Kidney (tissue), 14 donors: ENCODE results near the gene PPP1R15A. TPM values are rescaled to one million over a fixed set of nuclear protein-coding genes. Genes with fewer than 3 reads are reported as not detected.

Source experiments
- DNase-seq, 5 donors: peaks; one replicate each; pipeline ENCODE4 v3.0.0-alpha.2; 2013 to 2020
- FAIRE-seq: peaks from 2 replicates; lab custom pipeline; 2012; peaks lifted over from hg19 to GRCh38; lab: Jason Lieb, UNC
- H3K27ac ChIP-seq, 2 donors: one replicate each; pipeline ENCODE4 v1.7.0; 2013; ENCODE audit warnings: low read depth in 2 of 2, low read length in 2 of 2, inconsistent platforms in 1 of 2
- H3K27me3 ChIP-seq: one replicate; pipeline ENCODE4 v1.7.1; 2013; ENCODE audit warnings: low read length, inconsistent platforms; ENCODE audit not compliant: control insufficient read depth, insufficient read depth
- H3K36me3 ChIP-seq, 3 donors: one replicate each; pipeline versions ENCODE4 v1.7.0 to v1.7.1; 2013; ENCODE audit warnings: low read length in 3 of 3, control low read depth in 1 of 3, inconsistent platforms in 1 of 3; ENCODE audit not compliant: insufficient read depth in 3 of 3, control insufficient read depth in 2 of 3
- H3K4me1 ChIP-seq, 3 donors: one replicate each; pipeline versions ENCODE4 v1.7.0 to v1.7.1; 2013; ENCODE audit warnings: low read length in 3 of 3, inconsistent platforms in 1 of 3, low read depth in 1 of 3; ENCODE audit not compliant: control insufficient read depth in 2 of 3, insufficient read depth in 2 of 3
- H3K4me3 ChIP-seq, 3 donors: one replicate each; pipeline versions ENCODE4 v1.7.0 to v1.8.1; 2013; ENCODE audit warnings: low read length in 3 of 3, control low read depth in 1 of 3, inconsistent platforms in 1 of 3
- H3K9ac ChIP-seq, 3 donors: one replicate each; pipeline versions ENCODE4 v1.7.0 to v1.7.1; 2013; ENCODE audit warnings: low read length in 3 of 3, control low read depth in 1 of 3, inconsistent platforms in 1 of 3
- H3K9me3 ChIP-seq, 3 donors: one replicate each; pipeline versions ENCODE4 v1.7.0 to v1.7.1; 2013; ENCODE audit warnings: low read length in 3 of 3, control low read depth in 1 of 3, inconsistent platforms in 1 of 3; ENCODE audit not compliant: control insufficient read depth in 2 of 3, insufficient read depth in 1 of 3
- CTCF ChIP-seq: IDR thresholded peaks from 3 replicates; pipeline ENCODE4 v1.5.1; 2012; ENCODE audit warnings: mild to moderate bottlenecking, moderate library complexity, borderline replicate concordance; ENCODE audit not compliant: insufficient read depth; ENCODE audit errors: extremely low read depth
- intact Hi-C: fragments of 100-400 bp; cut with DNase I; formaldehyde crosslinking; loops from one replicate; pipeline ENCODE4 v1.11.1; 2022
- polyA plus RNA-seq: library from polyadenylated mRNA; stranded (reverse); fragments of 350-450 nt; fragmentation: Illumina TruSeq; extraction: RNeasy Lipid Tissue Mini Kit (QIAGEN cat#74804); gene quantifications from one replicate; pipeline ENCODE4 v1.2.3, GENCODE V29; 2014; ENCODE audit warnings: low read depth, low replicate concordance; ENCODE audit not compliant: insufficient read depth
- total RNA-seq: library from RNA; stranded (reverse); fragmentation: NEBNext Ultra II Directional; extraction: Animal tissue kit (Norgen Biotek cat#: 25700); gene quantifications from one replicate; pipeline ENCODE4 v1.2.1, GENCODE V29; 2021
- donor health status: control.
- donor health status: control.
- donor health status: control.
- donor health status: control.
- donor health status: control.
- donor health status: DM: yes; HTN: yes; CAD: no.
- donor health status: Normal renal cell carcinoma (clear cell type).

Gene PPP1R15A
- total and polyA plus RNA-seq, 2 donors from 2014 or later: 24.7 to 45.1 TPM

- peaks cover 0 to 5% (median 2%) of the 10 kb centered on the region in 3 donors for H3K4me1 ChIP-seq
- TF ChIP-seq CTCF: peak; percentile 84
- peak overlapping the region; percentile 42 to 76 (median 73) for H3K4me3 ChIP-seq
- peak; percentile 92 to 96 (median 94) for DNase-seq
- H3K9ac ChIP-seq: peak overlapping the region; percentile 29 to 91 (median 38)
- intact Hi-C loops: loop anchor here (5.0 kb wide), 1 partner anchor 43 kb away; no protein-coding TSS in a partner anchor
- no peak for FAIRE-seq
- H3K27me3 ChIP-seq: no peaks in the 10 kb centered on the region
- no peaks in the 10 kb centered on the region for H3K9me3 ChIP-seq
- H3K27ac ChIP-seq: peak overlapping the region; percentile 72 to 95
- peaks cover 0 to 8% (median 2%) of the 10 kb centered on the region in 3 donors for H3K36me3 ChIP-seq
Measured at GRCh38 chr19:48835734-48836088, 36.5 kb upstream of the PPP1R15A start.

DNA sequence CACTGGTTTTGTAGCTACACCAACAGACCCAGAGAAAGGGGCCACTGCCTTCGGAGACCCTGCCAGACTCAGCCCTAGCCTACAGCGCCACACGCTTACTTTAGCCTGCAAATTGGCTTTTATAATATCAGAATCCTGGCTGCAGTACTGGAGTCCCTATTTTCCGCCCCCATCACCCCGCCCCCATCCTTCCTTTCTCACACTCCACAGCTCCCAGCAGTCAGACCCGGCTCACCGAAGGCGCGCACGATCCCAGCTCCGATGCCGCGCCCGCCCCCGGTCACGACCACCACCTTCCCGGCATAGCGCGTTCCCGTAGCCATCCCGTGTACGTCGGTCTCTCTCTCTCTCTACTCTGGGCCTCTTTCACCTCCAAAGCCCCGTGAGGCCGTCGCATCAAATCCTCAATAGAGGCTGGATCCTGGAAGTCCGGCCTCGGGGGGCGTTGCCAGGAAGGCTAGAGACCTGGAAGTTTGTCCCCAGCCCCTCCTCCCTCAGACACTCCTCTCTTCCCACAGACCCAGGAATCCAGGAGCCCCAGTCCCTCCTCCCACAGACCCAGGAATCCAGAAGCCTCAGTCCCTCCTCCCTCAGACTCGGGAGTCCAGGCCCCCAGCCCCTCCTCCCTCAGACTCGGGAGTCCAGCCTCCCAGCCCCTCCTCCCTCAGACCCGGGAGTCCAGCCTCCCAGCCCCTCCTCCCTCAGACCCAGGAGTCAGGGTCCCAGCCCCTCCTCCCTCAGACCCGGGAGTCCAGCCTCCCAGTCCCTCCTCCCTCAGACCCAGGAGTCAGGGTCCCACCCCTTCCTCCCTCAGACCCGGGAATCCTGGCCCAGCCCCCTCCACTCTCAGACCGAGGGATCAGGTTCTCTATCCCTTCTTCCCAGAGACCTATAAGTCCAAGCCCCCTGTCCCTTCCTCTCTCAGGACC lies 35.9 kb upstream of the PPP1R15A start, which contains the start of gene HSD17B14:
Gene HSD17B14 (minus strand): TSS at position 403 of the 929 bp plus-strand sequence. CDS start 80 bp downstream, at position 323.
- intact Hi-C loops: loop anchor here (5.0 kb wide), 1 partner anchor 44 kb away; no protein-coding TSS in a partner anchor
- peaks cover 0 to 3% (median 2%) of the 10 kb centered on the region in 3 donors for H3K36me3 ChIP-seq
- peak within 1 kb of the TSS; percentile 29 to 91 (median 55) for H3K9ac ChIP-seq
- H3K9me3 ChIP-seq: no peaks in the 10 kb centered on the region
- no peaks in the 10 kb centered on the region for H3K27me3 ChIP-seq
- no peak for TF ChIP-seq CTCF
- peak within 1 kb of the TSS; percentile 72 to 95 for H3K27ac ChIP-seq
- H3K4me3 ChIP-seq: peak within 1 kb of the TSS; percentile 48 to 76 (median 73)
- no peak for FAIRE-seq
- H3K4me1 ChIP-seq: peaks cover 0 to 5% (median 2%) of the 10 kb centered on the region in 3 donors
- peak in 4 of 5 donors; percentile 67 to 88 (median 86) for DNase-seq

DNA sequence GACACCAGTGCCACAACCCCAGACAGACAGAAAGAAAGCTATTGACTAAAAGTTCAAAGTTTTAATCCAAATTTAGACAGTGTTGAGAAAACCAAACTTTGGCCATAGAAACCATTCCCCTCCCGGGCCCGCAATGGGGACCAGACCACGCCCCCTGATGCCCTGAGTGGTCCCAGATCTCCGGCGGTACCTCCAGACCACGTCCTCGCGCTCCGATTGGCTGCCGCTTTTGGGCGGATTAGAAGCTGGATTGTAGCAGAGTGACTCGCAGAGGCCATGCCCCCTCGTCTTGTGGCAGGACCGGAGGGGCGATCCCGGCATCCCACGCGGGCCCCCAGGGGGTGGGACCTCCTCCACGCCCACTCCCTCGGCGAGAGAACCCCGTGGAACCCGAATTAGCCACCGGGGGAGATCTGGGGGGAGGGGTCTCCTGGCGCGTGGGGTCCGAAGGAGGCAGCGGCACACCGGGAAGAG lies 35.1 kb upstream of the PPP1R15A start:
- Histone ChIP-seq H3K9ac (peak overlapping the region in 2 of 3 donors; percentile 55 to 91), H3K36me3 (peaks cover 0 to 2% (median 0%) of the 10 kb centered on the region in 3 donors), H3K9me3 (no peaks in the 10 kb centered on the region), H3K4me3 (peak overlapping the region; percentile 48 to 73 (median 63)), H3K27me3 (no peaks in the 10 kb centered on the region), H3K27ac (peak overlapping the region; percentile 72 to 78), H3K4me1 (peaks cover 0 to 5% (median 2%) of the 10 kb centered on the region in 3 donors)
- TF ChIP-seq CTCF: no peak
- intact Hi-C loops: loop anchor here (5.0 kb wide), 1 partner anchor 45 kb away; no protein-coding TSS in a partner anchor
- no peak for FAIRE-seq
- DNase-seq: peak; percentile 85 to 96 (median 93)
